ENCODE results near the gene INVS. TPM values are rescaled to one million over a fixed set of nuclear protein-coding genes. Genes with fewer than 3 reads are reported as not detected.

INVS gene
- total RNA-seq, result 10 to 100 TPM; 21.0 to 47.8 (median 31.6) TPM

- DNase-seq, result peak; percentile 99
- 1% methylated on average over 38 of the region's 54 CpGs; no CpG with 5 or more reads in 1 of the 2 donors for WGBS, 2 donors (ENCODE audit: low coverage in 1 of 2)
- Histone ChIP-seq H3K36me3 (peaks cover 0 to under 1% (median 0%) of the 10 kb centered on the region in 4 donors), H3K4me1 (peaks cover 6 to 32% (median 21%) of the 10 kb centered on the region in 4 donors), H3K4me3 (peak within 1 kb of the TSS; percentile 89 to 97 (median 90)), H3K27ac (peak within 1 kb of the TSS; percentile 93 to 97 (median 94)), H3K27me3 (no peaks in the 10 kb centered on the region), H3K9me3 (no peaks in the 10 kb centered on the region)
- intact Hi-C loops (cut with DNase I; ENCODE audit: low total_unique reads) (no loop called here), in situ Hi-C loops (cut with MboI; ENCODE audit: low pct_ligation_motif_present in 1 of 4, low pct_unique_long_range_greater_than_20kb in 1 of 4, low sequenced_read_pairs in 3 of 4) (no loop called here)
- TF ChIP-seq CTCF (IDR thresholded peaks at IDR 0.05), result peak in 1 of 5 experiments; percentile 18
- peak; percentile 94 for TF ChIP-seq POLR2A (IDR thresholded peaks at IDR 0.05)
- no peak for TF ChIP-seq EP300 (IDR thresholded peaks at IDR 0.05; ENCODE audit: low read depth)
- TF ChIP-seq POLR2AphosphoS5 (IDR thresholded peaks at IDR 0.05), result peak; percentile 88 to 95 (median 95)
These were observed at the start of gene INVS, which contains the start of gene ERP44 for GRCh38 chr9:100098887-100099721. Gene INVS (plus strand): TSS chr9:100099243. CDS start chr9:100104522, 5,279 bp downstream. Gene ERP44 (minus strand): TSS chr9:100099000. CDS start chr9:100098840, 160 bp downstream.

GRCh38 chr9:100049551-100049950 is 49.5 kb upstream of the INVS start:
- in situ Hi-C loops (cut with MboI; ENCODE audit: low pct_ligation_motif_present in 1 of 4, low pct_unique_long_range_greater_than_20kb in 1 of 4, low sequenced_read_pairs in 3 of 4), result loop anchor here in 3 of 4 donors (25.0 kb wide), 2 partner anchors 163 to 288 kb away; no protein-coding TSS in a partner anchor
- DNase-seq, result no peak
- 72 to 80% methylated on average over 1 of the region's 1 CpG for WGBS, 2 donors (ENCODE audit: low coverage in 1 of 2)

GRCh38 chr9:100052375-100052774 is 46.7 kb upstream of the INVS start:
- H3K27ac ChIP-seq, result no peak overlapping the region

More at GRCh38 chr9:100049551-100049950, 49.5 kb upstream of the INVS start:
- Histone ChIP-seq H3K4me1 (no peaks in the 10 kb centered on the region), H3K27ac (no peak overlapping the region), H3K36me3 (peaks cover 0 to 8% (median 0%) of the 10 kb centered on the region in 4 donors), H3K9me3 (no peaks in the 10 kb centered on the region), H3K4me3 (no peak overlapping the region), H3K27me3 (no peaks in the 10 kb centered on the region)
- TF ChIP-seq CTCF (IDR thresholded peaks at IDR 0.05), result no peak
- no peak for TF ChIP-seq POLR2AphosphoS5 (IDR thresholded peaks at IDR 0.05)
- TF ChIP-seq EP300 (IDR thresholded peaks at IDR 0.05; ENCODE audit: low read depth), result no peak
- intact Hi-C loops (cut with DNase I; ENCODE audit: low total_unique reads), result no loop called here

More at GRCh38 chr9:100052375-100052774, 46.7 kb upstream of the INVS start:
- 69 to 79% methylated on average over 6 of the region's 6 CpGs for WGBS, 2 donors (ENCODE audit: low coverage in 1 of 2)
- Histone ChIP-seq H3K9me3 (no peaks in the 10 kb centered on the region), H3K27me3 (no peaks in the 10 kb centered on the region), H3K4me1 (no peaks in the 10 kb centered on the region), H3K36me3 (peaks cover 0 to 8% (median 0%) of the 10 kb centered on the region in 4 donors), H3K4me3 (no peak overlapping the region)
- intact Hi-C loops (cut with DNase I; ENCODE audit: low total_unique reads) (no loop called here), in situ Hi-C loops (cut with MboI; ENCODE audit: low pct_ligation_motif_present in 1 of 4, low pct_unique_long_range_greater_than_20kb in 1 of 4, low sequenced_read_pairs in 3 of 4) (no loop called here)
- DNase-seq, result no peak
- TF ChIP-seq CTCF (IDR thresholded peaks at IDR 0.05), result no peak
- TF ChIP-seq POLR2A (IDR thresholded peaks at IDR 0.05), result no peak
- no peak for TF ChIP-seq EP300 (IDR thresholded peaks at IDR 0.05; ENCODE audit: low read depth)
- TF ChIP-seq POLR2AphosphoS5 (IDR thresholded peaks at IDR 0.05), result no peak
